ENCODE results near the gene SLC13A1.
"Not testable (repeated sequence)": the region's sequence is repeated elsewhere in the genome, so short reads cannot be mapped to it uniquely, and the experiment has no call there.

The SLC13A1 gene

DNA sequence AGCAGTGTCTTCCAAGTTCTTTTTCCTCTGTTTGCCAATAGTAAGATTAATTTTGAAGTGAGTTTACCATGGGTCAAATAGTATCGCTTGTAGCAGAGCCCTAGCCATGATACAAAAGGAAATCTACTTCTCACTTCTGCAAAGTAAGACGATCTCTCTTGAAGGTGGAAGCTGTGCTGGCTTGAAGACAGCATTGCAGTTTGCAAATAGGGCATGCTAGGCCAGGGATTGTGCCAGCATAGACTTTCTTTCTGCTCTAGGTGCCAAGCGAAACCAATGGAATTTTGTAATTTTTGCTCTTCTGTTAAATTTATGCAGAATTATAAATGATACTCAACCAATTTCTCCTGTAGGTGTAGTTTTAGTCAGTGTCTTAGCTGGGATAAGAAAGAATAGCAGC is 74.5 kb downstream of the SLC13A1 start:
- DNase-seq = no peak

DNA sequence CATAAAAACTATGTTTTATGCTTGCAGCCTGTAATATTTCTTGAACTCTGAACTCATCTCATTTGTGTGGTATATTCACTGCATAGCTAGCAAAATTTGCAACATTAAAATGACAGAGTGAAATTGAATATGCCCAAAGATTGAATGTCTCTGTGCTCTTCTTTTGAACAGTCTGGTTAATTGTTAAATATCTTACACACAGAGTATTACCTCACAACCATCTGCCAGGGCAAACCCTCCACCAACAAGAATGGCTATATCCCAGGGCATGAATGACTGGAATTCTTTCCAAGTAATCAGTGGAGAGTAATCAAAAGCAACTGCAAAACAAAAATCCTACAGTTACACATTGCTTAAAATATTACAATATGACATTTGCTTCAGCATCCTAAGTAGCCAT is 76.9 kb downstream of the SLC13A1 start:
- no peak for DNase-seq

DNA sequence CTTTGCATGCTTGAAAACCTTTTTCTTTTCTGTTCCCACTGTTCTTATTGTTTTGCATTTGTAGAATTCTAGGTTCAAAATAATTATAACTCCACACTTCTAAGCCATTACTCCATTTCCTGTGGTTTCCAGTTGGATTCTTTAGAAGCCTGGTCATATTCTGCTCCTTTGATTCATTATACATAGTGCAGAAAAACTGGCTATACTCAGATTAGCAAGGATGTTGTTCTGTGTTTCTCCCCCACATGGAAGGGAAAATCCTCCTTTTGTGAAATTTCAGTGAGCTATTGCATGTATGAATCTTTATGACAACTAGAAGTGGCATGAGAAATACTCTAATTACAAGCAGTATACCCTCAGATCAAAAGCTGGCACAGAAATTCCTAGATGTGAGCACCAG is 79.5 kb downstream of the SLC13A1 start:
- DNase-seq = no peak

DNA sequence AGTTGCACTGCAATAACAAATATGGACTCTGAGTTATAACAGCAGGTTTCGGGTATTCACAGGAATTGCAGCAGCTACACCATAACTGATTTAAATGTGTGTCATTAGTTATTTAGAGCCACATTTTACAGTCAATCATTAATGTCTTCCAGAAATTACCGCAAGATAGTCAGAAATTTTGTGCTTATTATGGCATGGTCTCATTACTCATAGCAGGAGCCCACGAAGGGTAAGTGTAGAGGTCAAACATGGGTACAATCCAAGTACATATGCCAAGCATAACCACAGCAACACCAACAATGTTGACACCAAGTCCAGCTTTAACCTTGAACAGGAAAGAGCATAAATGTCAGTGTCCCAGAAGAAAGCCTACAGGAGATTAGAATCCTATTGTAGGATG is 84.4 kb downstream of the SLC13A1 start:
- no peak for DNase-seq

DNA sequence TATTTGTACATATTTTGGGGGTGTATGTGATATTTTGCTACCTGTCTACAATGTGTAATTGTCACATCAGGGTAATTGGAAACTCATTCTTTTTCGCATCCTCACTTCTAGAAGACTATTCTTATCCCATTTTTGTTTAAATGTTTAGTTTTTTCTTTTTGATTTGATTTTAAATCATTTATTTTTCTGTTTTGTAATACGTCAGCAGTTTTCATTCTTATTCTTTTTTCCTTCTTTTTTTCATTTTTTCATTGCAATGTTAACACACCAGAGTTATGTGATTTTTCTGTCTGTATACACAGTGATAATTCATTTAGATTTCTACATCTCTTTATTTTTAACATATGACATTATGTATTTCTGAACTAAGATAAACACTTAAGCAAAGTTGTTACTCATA is 85.5 kb downstream of the SLC13A1 start:
- no peak for DNase-seq

DNA sequence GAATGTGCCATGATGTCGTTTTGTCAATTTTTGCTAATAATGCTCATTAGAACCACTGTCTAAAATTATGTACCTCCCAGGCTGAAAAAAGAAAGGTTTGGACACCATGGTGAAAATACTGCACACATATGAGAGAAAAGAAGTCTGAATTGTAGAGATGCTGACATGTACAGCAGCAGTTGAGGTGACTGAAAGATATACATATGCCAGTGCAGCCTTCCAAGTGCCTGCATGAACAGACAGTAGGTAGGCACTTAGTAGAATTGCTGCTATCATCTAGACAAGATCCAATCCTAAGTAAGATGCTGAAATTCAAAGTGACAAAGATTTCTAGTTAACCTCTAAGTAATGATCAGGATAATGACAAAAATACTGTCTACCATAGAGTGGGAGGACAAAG is 86.9 kb downstream of the SLC13A1 start:
- DNase-seq = no peak

DNA sequence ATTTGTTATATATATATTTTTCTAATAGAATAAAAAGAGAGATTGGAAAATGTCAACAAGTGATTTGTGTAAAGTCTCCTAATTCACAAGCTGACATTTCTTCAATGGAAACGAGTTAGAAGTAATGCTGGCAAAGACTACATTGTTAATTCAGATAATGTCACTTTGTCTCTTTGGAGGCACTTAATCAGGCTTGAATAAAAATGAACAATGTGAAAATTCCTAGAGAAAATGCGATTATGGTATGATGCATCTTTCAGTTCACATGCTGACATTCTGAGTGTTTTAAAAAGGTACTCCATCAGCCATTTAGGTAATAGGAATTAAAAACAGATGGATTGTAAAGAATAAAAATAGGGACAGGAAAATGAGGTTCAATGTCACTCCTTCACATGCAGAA is 100.1 kb downstream of the SLC13A1 start:
- DNase-seq = no peak

DNA sequence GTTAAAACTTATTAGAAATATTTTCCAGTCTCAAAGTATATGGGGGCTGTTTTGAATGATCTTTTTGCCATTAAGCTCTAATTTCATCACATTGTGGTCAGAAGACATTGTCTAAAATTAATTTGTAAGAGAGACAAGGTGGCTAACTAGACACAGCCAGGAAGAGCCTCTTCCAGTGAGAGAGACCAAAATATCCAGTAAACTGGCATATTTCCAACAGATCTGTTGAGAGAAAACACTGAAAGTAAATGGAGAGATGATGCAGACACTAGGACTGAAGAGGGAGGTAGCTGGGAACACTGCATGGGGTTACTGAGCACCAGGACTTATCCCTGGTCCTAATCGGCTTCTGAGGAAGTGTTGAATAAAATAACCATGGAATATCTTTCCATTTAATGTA is 102.8 kb downstream of the SLC13A1 start:
- DNase-seq = no peak

DNA sequence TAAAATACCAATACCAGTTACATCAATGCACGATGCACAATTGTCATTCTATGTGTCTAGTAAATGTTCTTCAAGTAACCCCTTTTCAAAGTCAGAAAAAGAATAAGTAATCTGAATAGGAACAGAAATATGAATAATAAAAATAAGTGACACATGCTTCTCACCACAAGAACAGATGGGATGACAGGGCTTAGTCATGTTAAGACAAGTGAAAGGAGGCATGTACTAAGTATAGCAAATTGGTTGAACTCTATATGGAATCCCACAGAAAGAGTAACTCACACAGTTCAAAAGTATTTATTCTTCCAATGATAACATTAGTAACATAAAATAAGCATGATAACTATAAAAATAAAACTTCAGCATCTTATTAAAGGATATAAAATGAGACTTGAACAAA is 103.3 kb downstream of the SLC13A1 start:
- no peak for DNase-seq

DNA sequence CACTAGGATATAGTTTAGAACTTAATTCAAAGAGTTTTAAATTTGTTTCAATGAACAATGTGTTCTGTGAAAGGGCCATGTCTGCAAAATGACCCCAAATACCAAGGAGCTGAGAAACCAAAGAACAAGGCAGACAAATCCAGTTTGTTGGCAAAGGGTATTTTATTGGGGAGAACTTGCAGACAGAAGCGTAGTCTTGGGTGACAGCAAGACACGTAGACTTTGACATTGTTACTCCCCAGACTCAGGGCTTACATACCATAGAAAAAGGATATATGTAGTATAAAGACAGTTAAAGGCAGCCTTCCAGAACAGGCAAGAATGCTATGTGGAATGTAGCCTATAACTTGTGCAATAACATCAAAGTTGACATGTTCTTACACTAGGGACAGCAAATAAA is 109.3 kb downstream of the SLC13A1 start:
- no peak for DNase-seq

DNA sequence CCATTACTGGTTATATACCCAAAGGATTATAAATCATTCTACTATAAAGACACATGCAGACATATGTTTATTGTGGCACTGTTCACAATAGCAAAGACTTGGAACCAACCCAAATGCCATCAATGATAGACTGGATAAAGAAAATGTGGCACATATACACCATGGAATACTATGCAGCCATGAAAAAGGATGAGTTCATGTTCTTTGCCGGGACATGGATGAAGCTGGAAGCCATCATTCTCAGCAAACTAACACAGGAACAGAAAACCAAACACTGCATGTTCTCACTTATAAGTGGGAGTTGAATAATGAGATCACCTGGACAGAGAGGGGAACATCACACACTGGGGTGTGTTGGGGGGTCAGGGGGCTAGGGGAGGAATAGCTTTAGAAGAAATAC is 112.9 kb downstream of the SLC13A1 start:
- DNase-seq = not testable (repeated sequence)

DNA sequence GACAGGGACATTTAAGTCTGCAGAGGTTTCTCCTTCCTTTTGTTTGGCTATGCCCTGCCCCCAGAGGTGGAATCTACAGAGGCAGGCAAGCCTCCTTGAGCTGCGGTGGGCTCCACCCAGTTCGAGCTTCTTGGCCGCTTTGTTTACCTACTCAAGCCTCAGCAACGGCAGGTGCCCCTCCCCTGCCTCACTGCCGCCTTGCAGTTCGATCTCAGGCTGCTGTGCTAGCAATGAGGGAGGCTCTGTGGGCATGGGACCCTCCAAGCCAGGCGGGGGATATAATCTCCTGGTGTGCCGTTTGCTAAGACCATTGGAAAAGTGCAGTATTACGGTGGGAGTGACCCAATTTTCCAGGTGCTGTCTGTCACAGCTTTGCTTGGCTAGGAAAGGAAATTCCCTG is 114.9 kb downstream of the SLC13A1 start:
- not testable (repeated sequence) for DNase-seq

DNA sequence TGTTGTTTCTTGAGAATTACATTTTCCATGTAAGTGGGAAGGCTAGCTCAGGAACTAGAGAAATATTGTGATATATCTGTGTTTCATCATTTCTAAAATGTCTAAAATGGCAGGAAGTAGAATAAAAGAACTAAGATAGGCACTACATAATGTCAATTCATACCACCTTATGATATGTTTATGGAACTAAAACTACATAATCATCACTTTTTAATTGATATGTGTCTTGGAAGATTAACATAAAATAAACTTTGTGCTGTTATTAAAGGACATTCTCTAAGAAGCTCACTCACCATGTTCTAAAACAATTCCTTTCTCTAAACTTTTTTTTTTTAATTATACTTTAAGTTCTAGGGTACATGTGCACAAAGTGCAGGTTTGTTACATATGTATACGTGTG is 120.7 kb downstream of the SLC13A1 start:
- no peak for DNase-seq

DNA sequence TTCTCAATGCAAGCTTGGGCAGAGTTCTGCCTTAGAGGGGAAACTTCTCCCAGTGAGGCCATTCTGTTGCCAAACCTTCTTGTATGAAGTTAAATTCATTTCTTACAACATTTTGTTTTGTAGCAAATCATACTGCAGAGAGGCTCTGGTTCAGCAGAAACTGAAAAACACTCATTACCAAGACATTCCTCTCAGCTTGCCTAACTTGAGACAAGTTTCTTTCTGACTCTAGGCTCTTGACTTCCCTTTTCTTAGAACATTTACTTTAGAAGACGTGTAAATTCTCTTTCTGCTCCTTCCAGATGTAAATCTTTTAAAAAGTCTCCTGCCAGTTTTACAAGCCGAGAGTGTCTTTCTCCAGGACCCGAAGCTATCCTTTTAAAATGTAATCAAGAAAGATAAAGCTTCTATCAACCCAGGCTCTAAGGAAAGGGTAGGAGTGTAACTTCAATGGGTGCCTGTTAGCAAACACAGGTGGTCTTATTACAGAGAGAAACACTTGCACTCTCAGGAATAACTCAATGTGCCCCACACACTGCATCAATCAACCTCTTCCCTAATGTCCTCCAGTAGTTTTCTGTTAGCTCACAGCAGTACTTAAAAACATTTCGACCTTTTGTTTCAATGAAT is 123.8 kb downstream of the SLC13A1 start:
- no peak for DNase-seq

DNA sequence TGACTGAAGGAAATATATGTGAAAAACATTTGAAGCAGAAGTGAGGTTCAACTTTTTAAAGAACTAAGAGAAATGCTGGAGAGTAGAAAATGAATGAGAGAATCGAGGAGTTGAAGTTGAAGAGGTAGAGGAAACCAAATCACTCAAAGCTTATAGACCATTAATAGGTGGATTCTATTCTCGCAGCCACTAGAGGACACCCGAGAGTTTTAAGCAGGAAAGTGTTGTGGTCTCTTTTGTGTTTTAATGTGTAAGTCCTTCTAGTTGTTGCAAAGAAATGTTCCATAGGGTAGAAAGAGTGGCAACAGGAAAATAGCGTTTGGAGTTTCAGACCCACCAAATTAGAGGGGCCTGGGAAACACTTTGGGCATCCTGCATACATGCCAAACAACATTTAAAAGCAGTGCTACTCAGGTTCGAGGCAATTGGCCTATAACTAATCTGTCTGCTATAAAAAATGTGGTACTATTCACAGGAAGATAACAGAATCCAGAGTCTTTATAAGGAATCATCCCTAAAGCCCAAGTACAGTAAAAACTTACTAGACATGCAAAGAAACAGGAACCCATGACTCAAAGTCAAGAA is 129.0 kb downstream of the SLC13A1 start:
- DNase-seq = no peak

DNA sequence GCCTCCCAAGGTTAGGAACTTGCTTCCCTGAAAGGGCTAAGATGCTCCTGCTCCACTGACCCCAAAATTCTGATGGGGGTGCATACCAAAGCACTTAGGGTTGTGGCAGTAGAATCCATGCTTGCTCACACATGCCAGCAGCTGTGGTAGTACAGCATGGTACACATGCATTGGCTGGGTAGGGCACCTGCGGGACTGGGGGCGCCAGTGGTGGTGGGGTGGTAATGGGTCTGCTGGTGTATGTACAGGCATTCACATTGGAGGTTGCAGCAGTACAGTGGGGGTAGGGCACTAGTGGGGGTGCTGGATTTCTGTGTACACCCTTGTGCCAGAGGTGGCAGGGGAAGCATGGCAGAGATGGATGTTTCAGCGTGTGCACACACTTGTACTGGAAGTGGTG is 132.0 kb downstream of the SLC13A1 start:
- no peak for DNase-seq

Data from CD4-positive, alpha-beta T cell treated with Interleukin-10 for 1 hour (primary cell).